GM12874 (cell line): ENCODE results near the gene SCYGR8.

Experiments used
- TF ChIP-seq, protein P1 (sequence below): IDR thresholded peaks from 2 replicates; pipeline ENCODE4 v1.5.1; 2011; ENCODE audit warnings: low read depth, mild to moderate bottlenecking, control low read depth, low read length, moderate library complexity; ENCODE audit not compliant: insufficient read depth

The SCYGR8 gene

GRCh38 chr2:227782804-227783203 is 37.1 kb downstream of the SCYGR8 start:
- TF ChIP-seq, protein P1, sequence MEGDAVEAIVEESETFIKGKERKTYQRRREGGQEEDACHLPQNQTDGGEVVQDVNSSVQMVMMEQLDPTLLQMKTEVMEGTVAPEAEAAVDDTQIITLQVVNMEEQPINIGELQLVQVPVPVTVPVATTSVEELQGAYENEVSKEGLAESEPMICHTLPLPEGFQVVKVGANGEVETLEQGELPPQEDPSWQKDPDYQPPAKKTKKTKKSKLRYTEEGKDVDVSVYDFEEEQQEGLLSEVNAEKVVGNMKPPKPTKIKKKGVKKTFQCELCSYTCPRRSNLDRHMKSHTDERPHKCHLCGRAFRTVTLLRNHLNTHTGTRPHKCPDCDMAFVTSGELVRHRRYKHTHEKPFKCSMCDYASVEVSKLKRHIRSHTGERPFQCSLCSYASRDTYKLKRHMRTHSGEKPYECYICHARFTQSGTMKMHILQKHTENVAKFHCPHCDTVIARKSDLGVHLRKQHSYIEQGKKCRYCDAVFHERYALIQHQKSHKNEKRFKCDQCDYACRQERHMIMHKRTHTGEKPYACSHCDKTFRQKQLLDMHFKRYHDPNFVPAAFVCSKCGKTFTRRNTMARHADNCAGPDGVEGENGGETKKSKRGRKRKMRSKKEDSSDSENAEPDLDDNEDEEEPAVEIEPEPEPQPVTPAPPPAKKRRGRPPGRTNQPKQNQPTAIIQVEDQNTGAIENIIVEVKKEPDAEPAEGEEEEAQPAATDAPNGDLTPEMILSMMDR, result no peak

- TF ChIP-seq, protein P1, result no peak
These were observed 37.9 kb downstream of the SCYGR8 start for GRCh38 chr2:227783404-227784138.

DNA sequence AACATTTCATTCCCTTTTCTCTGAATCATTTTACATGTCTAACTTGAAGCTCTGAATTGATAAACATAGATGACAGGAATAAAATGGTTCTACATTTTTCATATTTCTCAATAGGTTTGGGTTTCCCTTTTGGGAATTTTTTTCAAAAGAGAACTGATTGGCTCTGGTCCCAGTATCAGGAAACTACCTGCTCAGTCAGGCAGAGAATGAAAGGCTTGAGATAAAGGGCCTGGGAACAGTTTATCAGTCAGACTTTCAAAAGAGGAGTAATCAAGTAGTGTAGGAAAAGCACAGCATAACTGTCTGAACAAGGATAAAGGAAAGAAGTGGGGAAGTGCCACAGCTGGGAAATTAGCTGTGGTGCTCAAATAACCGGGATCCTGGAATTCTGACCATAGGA is 39.6 kb downstream of the SCYGR8 start:
- TF ChIP-seq, protein P1, result no peak

- TF ChIP-seq, protein P1, result no peak
These were observed 42.9 kb downstream of the SCYGR8 start for GRCh38 chr2:227788561-227789018.

- TF ChIP-seq, protein P1, result no peak
These were observed 44.1 kb downstream of the SCYGR8 start for GRCh38 chr2:227789803-227790202.

- TF ChIP-seq, protein P1, result no peak
These were observed 47.5 kb downstream of the SCYGR8 start for GRCh38 chr2:227793148-227793712.
